ENCODE data around the gene ITGB1BP2. TPM values are rescaled to one million over a fixed set of nuclear protein-coding genes. Genes with fewer than 3 reads are reported as not detected.

The ITGB1BP2 gene
- total RNA-seq (2022) (1.4 and 2.6 TPM in 2 replicates), Bru-seq, nascent RNA (percentile 72 among the genes with signal in this experiment), BruChase-seq, experiment 1, labeled RNA remaining after a 6-hour chase (percentile 86 among the genes with signal in this experiment), BruChase-seq, experiment 2, labeled RNA remaining after a 2-hour chase (percentile 82 among the genes with signal in this experiment)
- long read RNA-seq, partial matches to known transcripts, result 1 of 1 reads
- long read RNA-seq, other reads (novel, unspliced or antisense), result 0 of 1 reads

GRCh38 chrX:71301195-71301924 lies at the start of gene ITGB1BP2:
ITGB1BP2 (plus strand) TSS chrX:71301750; CDS start chrX:71301807, 57 bp downstream.
- Mint-ChIP-seq H3K4me1 (ENCODE audit: insufficient read depth, unreplicated experiment) (no peaks in the 10 kb centered on the region), H3K27me3 (ENCODE audit: insufficient read depth, unreplicated experiment) (peaks cover 49% of the 10 kb centered on the region), H3K27ac (ENCODE audit: low read depth, unreplicated experiment) (no peak within 1 kb of the TSS), H3K4me3 (ENCODE audit: unreplicated experiment) (no peak within 1 kb of the TSS), H3K9me3 (ENCODE audit: unreplicated experiment) (no peaks in the 10 kb centered on the region), H3K36me3 (ENCODE audit: insufficient read depth, unreplicated experiment) (peaks cover 58% of the 10 kb centered on the region)
- no TSS peak for BruUV-seq (replicated peaks)
- TF ChIP-seq, protein P1, sequence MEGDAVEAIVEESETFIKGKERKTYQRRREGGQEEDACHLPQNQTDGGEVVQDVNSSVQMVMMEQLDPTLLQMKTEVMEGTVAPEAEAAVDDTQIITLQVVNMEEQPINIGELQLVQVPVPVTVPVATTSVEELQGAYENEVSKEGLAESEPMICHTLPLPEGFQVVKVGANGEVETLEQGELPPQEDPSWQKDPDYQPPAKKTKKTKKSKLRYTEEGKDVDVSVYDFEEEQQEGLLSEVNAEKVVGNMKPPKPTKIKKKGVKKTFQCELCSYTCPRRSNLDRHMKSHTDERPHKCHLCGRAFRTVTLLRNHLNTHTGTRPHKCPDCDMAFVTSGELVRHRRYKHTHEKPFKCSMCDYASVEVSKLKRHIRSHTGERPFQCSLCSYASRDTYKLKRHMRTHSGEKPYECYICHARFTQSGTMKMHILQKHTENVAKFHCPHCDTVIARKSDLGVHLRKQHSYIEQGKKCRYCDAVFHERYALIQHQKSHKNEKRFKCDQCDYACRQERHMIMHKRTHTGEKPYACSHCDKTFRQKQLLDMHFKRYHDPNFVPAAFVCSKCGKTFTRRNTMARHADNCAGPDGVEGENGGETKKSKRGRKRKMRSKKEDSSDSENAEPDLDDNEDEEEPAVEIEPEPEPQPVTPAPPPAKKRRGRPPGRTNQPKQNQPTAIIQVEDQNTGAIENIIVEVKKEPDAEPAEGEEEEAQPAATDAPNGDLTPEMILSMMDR (IDR thresholded peaks at IDR 0.05; ENCODE audit: unreplicated experiment), result no peak
- no peak for DNase-seq (ENCODE audit: unreplicated experiment)
- POLR2A ChIA-PET, result interaction anchor here (0.6 to 1.8 kb wide), 5 partner anchors 9 to 623 kb away, joined by 3 to 4 read pairs (median 3); partner anchors contain the start of gene NONO
- CTCF ChIA-PET, result interaction anchor here (0.8 kb wide), 1 partner anchor 10 kb away, joined by 3 read pairs; no protein-coding TSS in a partner anchor
- intact Hi-C loops (cut with micrococcal nuclease), result no loop called here

- CTCF ChIA-PET, result interaction anchor here (0.6 to 0.7 kb wide), 2 partner anchors 94 to 400 kb away, joined by 3 read pairs; no protein-coding TSS in a partner anchor
- peaks cover 8% of the 10 kb centered on the region for H3K4me1 Mint-ChIP-seq (ENCODE audit: insufficient read depth, unreplicated experiment)
- no peak for DNase-seq (ENCODE audit: unreplicated experiment)
- no TSS peak for BruUV-seq (replicated peaks)
- no peak overlapping the region for H3K4me3 Mint-ChIP-seq (ENCODE audit: unreplicated experiment)
- TF ChIP-seq, protein P1 (IDR thresholded peaks at IDR 0.05; ENCODE audit: unreplicated experiment), result no peak
- intact Hi-C loops (cut with micrococcal nuclease), result loop anchor here (5.0 kb wide), 1 partner anchor 115 kb away; the partner anchor contains the start of gene TAF1
- POLR2A ChIA-PET, result no interaction called here
- H3K9me3 Mint-ChIP-seq (ENCODE audit: unreplicated experiment), result no peaks in the 10 kb centered on the region
- H3K27ac Mint-ChIP-seq (ENCODE audit: low read depth, unreplicated experiment), result peak overlapping the region; percentile 29
- H3K27me3 Mint-ChIP-seq (ENCODE audit: insufficient read depth, unreplicated experiment), result peaks cover 21% of the 10 kb centered on the region
- peaks cover 17% of the 10 kb centered on the region for H3K36me3 Mint-ChIP-seq (ENCODE audit: insufficient read depth, unreplicated experiment)
Observed at GRCh38 chrX:71252221-71252620, 49.3 kb upstream of the ITGB1BP2 start.

DNA sequence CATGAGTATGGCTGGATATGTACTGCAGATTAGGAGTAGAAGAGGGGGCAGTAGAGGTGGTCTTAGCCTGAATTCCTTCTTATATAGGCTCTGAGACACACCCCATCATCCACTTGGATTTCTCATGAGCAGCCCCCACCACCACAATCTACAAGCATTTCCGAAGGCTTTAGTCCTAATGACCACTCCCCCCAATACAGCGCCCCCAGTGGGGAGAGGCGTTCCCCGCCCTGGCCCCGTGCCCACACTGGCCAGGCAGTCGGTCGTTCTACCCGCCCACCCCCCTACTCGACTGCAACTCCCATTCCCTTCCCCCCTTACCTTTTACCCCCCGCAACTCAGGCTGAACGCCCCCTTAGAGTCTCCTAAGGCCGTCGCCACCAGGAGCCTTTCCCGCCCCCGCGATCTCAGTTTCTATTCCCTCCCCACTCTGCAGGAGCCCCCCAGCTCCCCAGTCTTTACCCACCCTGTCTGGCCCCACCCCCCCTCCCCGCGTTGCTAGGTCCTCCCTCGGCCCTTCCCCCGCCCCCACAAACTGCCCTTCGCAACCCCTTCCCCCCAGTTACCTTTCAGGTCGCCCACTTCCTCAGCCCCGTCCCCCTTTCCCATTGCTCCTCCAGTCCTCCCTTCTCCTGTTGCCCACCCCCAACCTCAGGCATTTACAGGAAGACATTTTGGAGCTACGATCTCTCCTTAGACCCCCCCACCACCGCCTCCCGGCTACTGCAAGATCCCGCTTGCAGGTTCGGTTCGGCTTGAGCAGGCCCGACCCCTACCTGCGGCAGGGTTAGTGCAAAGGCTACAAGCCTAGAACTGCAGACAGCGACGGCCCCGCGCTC lies 48.1 kb upstream of the ITGB1BP2 start:
- TF ChIP-seq, protein P1 (IDR thresholded peaks at IDR 0.05; ENCODE audit: unreplicated experiment), result peak; percentile 22
- H3K27me3 Mint-ChIP-seq (ENCODE audit: insufficient read depth, unreplicated experiment), result peaks cover 10% of the 10 kb centered on the region
- peak overlapping the region; percentile 82 for H3K27ac Mint-ChIP-seq (ENCODE audit: low read depth, unreplicated experiment)
- no peaks in the 10 kb centered on the region for H3K9me3 Mint-ChIP-seq (ENCODE audit: unreplicated experiment)
- CTCF ChIA-PET, result interaction anchor here (0.5 to 1.4 kb wide), 4 partner anchors 39 to 1374 kb away, joined by 3 to 6 read pairs (median 3); no protein-coding TSS in a partner anchor
- POLR2A ChIA-PET, result interaction anchor here (0.6 to 3.8 kb wide), 6 partner anchors 28 to 286 kb away, joined by 3 to 64 read pairs (median 12); partner anchors contain the start of genes NONO and TAF1
- BruUV-seq (replicated peaks), result no TSS peak
- H3K4me1 Mint-ChIP-seq (ENCODE audit: insufficient read depth, unreplicated experiment), result peaks cover 8% of the 10 kb centered on the region
- DNase-seq (ENCODE audit: unreplicated experiment), result peak; percentile 20
- peak overlapping the region; percentile 92 for H3K4me3 Mint-ChIP-seq (ENCODE audit: unreplicated experiment)
- H3K36me3 Mint-ChIP-seq (ENCODE audit: insufficient read depth, unreplicated experiment), result peaks cover 15% of the 10 kb centered on the region
- intact Hi-C loops (cut with micrococcal nuclease), result loop anchor here (5.0 kb wide), 1 partner anchor 114 kb away; the partner anchor contains the start of gene TAF1
